GM10266 (cell line): Measurements from ENCODE around the gene CPSF4L.

Experiments
- DNase-seq: peaks from one replicate; pipeline ENCODE4 v3.0.0; 2012; ENCODE audit errors: extremely low spot score
- CTCF ChIP-seq: IDR thresholded peaks from 2 replicates; pipeline ENCODE4 v1.5.1; 2012; ENCODE audit warnings: mild to moderate bottlenecking, low read depth; ENCODE audit not compliant: control insufficient read depth, insufficient read depth; ENCODE audit errors: missing control alignments

CPSF4L gene

GRCh38 chr17:73257516-73257915, 4.2 kb downstream of the CPSF4L start:
- TF ChIP-seq CTCF, result no peak
- DNase-seq, result no peak

GRCh38 chr17:73256220-73256619, 5.5 kb downstream of the CPSF4L start:
- no peak for TF ChIP-seq CTCF
- DNase-seq, result no peak

- peak; percentile 94 for TF ChIP-seq CTCF
- peak; percentile 68 for DNase-seq
Measured at GRCh38 chr17:73255671-73256181, 6.0 kb downstream of the CPSF4L start.

DNA sequence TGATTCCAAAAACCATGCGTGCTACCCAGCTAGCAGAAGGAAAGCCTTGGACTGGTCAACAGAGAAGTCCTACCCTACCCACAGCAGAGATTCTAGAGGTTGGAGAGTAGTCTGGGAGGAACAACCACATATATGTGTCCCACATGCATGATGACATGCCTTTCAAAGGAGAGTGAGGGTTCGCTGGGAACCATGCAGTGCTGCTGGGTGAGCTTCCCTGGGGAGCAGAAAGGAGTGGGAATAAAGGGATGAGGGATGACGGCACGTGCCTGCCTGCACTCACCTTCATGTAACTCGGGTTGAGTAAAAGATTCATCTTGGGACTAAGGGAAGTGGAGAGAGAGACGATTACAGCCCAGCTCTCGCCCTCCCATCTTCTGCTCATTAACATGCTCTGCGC, 9.8 kb downstream of the CPSF4L start:
- no peak for TF ChIP-seq CTCF
- no peak for DNase-seq

DNA sequence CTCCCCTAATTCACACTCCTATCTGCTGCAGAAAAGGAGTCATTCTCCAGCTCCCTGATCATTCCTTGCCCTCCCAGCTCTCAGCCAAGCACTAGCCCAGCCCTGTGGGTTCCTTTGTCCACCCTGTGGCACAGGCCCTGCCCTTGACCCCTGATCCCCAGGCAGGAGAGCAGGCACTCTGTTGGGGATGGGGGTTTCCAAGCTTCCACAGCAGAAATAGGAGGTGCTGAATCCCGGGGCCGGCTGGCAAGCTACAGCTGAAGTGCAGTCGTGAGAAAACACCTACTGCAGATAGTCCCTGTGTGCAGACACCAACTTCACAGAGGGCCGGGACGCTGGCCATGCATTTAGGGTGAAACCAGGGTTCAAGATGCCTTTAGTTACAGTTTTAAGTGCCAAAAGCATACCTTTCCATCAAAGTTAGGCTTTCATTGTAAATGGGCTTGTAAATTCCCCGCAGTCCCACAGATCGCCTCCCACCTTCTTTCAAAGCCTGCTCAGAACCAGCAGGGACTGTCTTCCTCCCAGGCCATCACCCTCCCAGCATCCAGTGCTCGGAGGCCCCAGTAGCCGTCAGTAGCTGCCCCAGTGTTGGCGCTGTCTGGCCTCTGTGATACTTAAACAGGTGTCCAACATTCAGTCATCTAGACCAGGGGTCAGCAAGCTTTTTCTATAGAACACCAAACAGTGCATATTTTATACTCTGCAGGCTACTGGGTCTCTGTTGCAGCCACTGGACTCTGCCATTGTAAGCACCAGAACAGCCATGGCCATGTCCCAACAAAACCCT, 10.6 kb downstream of the CPSF4L start:
- no peak for DNase-seq
- no peak for TF ChIP-seq CTCF

GRCh38 chr17:73249700-73250099, 12.0 kb downstream of the CPSF4L start:
- no peak for DNase-seq
- no peak for TF ChIP-seq CTCF

DNA sequence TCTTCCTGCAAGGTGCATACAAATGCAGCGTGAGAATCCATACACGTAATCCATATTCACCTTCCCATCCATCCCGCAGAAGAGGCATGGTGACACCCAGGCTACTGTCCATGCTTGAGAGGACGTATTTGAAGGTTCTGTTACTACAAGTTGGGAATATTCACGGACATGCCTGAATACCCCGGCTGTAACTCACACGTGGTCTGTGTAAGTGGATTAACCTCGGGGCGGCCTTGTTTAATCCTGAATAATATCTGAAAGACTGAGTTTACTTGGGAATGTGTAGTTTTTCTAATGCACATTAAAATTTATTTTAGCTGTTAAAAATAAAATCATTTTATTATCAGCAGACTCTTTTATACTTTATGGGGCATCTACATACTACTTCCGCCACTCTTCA, 13.1 kb downstream of the CPSF4L start:
- DNase-seq, result no peak
- no peak for TF ChIP-seq CTCF
